GM12872 (cell line): Measurements from ENCODE around the gene HRG.

Experiments used
- TF ChIP-seq, protein P1 (sequence below): IDR thresholded peaks from 3 replicates; pipeline ENCODE4 v1.5.1; 2011; ENCODE audit warnings: low read depth, mild to moderate bottlenecking, low read length, moderate library complexity; ENCODE audit not compliant: insufficient read depth

Gene HRG

DNA sequence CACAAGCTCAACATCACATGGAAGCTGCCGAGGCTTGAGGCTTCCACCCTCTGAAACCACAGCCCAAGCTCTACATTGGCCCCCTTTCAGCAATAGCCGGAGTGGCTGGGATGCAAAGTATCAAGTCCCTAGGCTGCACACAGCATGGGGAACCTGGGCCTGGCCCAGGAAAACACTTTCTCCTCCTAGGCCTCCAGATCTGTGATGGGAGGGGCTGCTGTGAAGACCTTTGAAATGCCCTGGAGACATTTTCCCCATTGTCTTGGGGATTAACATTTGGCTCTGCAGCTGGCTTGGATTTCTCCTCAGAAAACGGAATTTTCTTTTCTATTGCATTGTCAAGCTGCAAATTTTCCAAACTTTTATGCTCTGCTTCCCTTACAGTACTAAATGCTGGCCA, 18.2 kb downstream of the HRG start:
- TF ChIP-seq, protein P1, sequence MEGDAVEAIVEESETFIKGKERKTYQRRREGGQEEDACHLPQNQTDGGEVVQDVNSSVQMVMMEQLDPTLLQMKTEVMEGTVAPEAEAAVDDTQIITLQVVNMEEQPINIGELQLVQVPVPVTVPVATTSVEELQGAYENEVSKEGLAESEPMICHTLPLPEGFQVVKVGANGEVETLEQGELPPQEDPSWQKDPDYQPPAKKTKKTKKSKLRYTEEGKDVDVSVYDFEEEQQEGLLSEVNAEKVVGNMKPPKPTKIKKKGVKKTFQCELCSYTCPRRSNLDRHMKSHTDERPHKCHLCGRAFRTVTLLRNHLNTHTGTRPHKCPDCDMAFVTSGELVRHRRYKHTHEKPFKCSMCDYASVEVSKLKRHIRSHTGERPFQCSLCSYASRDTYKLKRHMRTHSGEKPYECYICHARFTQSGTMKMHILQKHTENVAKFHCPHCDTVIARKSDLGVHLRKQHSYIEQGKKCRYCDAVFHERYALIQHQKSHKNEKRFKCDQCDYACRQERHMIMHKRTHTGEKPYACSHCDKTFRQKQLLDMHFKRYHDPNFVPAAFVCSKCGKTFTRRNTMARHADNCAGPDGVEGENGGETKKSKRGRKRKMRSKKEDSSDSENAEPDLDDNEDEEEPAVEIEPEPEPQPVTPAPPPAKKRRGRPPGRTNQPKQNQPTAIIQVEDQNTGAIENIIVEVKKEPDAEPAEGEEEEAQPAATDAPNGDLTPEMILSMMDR: no peak

DNA sequence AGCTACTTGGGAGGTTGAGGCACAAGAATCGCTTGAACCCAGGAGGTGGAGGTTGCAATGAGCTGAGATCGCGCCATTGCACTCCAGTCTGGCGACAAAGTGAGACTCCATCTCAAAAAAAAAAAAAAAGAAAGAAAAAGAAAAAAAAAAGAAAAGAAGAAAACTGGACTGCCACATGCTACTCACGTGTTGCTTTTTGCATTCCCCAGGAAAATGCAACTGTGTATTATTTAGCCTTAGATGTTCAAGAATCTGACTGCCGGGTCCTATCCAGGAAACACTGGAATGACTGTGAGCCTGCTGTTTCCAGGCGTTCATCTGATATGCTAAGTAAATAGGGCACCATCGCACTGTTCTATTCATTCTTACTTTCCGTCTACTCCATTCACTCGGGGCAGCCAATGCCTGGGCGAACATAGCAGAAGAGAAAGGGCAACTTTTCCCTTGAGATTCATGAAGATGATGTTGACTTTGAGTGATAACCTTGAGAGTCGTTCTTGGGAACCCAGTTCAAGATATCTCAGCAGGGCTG, 21.4 kb downstream of the HRG start:
- TF ChIP-seq, protein P1: no peak

DNA sequence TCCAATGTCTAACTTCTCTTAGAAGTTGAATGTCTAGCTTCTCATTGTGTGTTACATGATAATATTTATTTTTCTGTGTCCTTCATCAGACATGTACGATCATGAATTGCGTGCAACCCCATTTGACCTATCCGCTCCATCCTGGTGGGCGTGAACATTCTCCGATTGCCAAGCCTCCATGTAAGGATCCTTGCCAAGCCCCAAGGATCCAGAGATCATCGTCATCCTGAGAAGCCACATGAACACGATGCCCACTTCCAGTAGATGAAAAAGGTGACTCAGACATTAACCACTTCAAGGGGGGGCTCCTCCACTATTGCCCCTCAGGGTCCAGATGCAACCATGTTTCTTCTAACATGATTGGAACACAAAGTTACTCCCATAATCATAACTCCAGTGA, 25.9 kb downstream of the HRG start:
- TF ChIP-seq, protein P1: no peak

DNA sequence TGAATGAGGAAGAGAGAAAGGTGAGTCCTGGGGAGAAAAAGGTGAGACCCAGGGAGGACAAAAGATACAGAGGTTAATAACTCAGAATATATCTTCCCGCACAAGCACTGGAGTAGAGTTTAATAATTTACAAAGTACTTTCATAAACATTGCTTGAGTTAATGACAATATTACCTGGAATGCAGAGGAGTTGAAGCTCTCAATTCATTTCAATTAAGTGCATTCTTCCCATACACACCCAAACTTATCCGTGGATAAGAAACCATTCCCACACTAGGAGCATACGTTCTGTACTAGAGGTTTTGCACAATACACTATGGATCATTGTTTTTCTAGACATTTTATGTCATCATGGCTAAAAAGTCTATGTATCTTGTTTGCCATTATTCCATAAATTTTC, 28.0 kb downstream of the HRG start:
- TF ChIP-seq, protein P1: no peak

DNA sequence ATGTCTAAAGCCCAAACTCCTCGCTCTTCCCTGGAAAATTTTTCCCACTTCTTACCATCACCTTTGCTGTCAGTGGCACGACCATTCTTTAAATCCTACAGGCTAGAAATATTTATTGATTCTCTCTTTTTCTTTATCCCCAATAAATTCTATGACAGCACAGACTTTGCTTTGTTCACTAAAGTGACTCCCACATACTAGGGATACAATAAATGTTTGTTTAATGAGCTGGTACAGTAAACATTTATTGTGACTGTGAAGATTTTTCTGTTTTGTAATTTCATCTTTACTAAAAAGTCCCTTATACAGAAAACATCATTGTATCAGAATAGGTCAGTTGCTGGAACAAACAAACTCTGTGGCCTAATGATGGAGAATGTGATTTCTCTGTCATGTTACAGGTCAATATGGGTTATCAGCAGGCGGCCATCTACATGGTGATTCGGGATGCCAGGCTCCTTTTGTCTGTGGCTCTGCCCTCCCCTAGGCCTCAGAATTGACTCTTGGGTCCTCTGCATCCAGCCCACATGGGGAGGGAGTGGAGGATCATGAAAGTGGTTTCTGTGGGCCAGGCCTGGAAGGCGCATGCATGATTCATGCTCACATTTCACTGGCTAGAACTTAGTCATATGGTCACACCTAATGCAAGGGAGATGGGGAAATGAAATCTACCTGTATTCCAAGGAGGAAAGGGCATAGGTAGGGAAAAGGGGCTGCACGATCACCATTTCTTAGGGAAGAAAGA, 28.6 kb downstream of the HRG start:
- TF ChIP-seq, protein P1: no peak

DNA sequence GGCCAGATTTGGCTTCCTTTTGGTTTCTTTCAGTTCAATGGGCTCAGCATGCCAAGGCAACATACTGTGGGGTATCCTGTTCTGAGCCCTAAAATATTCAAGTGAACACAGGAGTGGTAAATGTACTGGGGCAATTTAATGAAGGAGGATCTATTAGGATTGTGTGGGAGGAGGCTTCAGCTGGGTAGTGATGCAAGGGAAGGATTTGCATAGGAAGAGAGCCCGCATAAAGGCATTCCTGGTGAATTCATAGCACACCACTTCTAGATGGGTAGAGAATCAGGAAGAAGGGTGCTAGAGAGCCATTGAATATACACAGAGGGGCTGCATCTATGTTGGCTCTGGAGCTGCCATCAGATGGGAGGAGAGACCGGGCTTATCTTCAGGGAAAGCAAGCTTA, 30.7 kb downstream of the HRG start:
- TF ChIP-seq, protein P1: no peak

DNA sequence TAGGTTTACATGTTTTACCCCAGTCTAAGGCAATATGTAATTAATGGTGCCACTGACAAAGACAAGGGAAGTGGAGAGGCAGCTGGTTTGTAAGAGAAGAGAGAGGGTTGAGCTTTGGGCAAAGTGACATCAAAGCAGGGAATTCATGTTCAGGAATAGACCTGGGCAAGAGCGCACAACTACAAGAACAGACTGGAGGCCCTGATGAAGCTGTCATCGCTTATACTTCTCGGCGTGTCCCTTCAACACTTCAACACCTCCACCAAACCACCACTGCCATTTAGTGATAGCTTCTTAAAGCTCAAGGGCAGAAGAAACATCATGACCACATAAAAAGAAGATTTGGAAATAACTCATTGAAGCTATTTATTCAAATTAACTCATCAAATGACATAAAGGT, 31.7 kb downstream of the HRG start:
- TF ChIP-seq, protein P1: no peak
